ENCODE measurements around the gene UBE2I. TPM values are rescaled to one million over a fixed set of nuclear protein-coding genes. Genes with fewer than 3 reads are reported as not detected.

The UBE2I gene
- total RNA-seq, 1 experiment from 2014 or later: 271 TPM

DNA sequence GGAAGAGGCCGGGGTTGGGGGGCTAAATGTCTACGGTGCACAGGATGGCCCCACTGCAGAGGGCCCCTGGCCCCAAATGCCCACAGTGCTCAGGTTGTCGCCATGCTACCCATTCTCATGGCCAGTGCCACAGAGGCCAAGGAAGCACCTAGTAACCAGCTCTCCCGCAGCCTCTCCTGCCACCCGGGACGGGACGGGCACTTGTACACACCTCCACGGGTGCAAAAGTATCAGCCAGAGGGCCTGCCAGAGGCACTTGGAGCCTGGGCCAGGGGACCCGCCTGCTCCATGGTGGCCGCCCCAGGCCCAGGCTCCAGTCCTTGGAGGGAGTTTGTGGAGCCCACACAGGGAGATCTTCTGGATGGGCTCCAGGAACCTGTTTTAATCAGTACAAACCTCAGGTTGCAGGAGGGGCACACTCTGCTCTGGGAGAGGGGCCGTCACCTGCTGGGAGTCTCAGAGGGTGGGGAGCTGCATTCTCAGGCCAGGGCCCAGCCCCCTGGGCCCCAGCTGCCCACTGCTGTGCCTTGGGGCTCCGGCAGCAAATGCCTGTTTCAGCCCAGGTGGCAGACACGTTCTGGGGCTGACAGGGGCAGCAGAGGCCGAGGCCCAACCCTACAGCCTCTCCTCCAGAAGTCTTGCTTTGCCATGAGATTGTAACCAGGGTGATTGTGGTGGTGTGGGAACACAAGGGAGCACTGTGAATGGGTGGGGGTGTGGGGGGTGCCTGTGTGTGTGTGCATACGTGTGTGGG, 45.7 kb upstream of the UBE2I start:
- Histone ChIP-seq H3K36me3 (ENCODE audit: low read depth) (no peaks in the 10 kb centered on the region), H4K20me1 (ENCODE audit: insufficient read depth) (no peaks in the 10 kb centered on the region), H3K27me3 (ENCODE audit: insufficient read depth, low read depth) (peaks cover 73% of the 10 kb centered on the region), H3K9me2 (ENCODE audit: insufficient read depth) (no peaks in the 10 kb centered on the region), H3K4me1 (replicated peaks; ENCODE audit: insufficient read depth) (no peaks in the 10 kb centered on the region; the same call in 1 of the 2 replicates), H3K9me3 (ENCODE audit: insufficient read depth, low read depth) (no peaks in the 10 kb centered on the region), H2AFZ (no peak overlapping the region), H3K27ac (no peak overlapping the region), H3K4me2 (no peak overlapping the region), H3F3A (ENCODE audit: insufficient read depth, low read depth) (0 out of 2 replicates have a peak, but pooled peaks cover 5% of the 10 kb centered on the region), H3K4me3 (no peak overlapping the region), H3K79me2 (ENCODE audit: low read depth) (no peaks in the 10 kb centered on the region)
- ChIA-PET POLR2A (ENCODE audit: unreplicated experiment) (no interaction called here), CTCF (no interaction called here)
- intact Hi-C loops (cut with micrococcal nuclease; ENCODE audit: unreplicated experiment): no loop called here
- no peak for DNase-seq
- TF ChIP-seq, protein P1, sequence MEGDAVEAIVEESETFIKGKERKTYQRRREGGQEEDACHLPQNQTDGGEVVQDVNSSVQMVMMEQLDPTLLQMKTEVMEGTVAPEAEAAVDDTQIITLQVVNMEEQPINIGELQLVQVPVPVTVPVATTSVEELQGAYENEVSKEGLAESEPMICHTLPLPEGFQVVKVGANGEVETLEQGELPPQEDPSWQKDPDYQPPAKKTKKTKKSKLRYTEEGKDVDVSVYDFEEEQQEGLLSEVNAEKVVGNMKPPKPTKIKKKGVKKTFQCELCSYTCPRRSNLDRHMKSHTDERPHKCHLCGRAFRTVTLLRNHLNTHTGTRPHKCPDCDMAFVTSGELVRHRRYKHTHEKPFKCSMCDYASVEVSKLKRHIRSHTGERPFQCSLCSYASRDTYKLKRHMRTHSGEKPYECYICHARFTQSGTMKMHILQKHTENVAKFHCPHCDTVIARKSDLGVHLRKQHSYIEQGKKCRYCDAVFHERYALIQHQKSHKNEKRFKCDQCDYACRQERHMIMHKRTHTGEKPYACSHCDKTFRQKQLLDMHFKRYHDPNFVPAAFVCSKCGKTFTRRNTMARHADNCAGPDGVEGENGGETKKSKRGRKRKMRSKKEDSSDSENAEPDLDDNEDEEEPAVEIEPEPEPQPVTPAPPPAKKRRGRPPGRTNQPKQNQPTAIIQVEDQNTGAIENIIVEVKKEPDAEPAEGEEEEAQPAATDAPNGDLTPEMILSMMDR (conservative IDR thresholded peaks at IDR 0.05): no peak
- no peak for TF ChIP-seq EZH2 (IDR thresholded peaks at IDR 0.05; ENCODE audit: low read depth)
- no TSS peak for BruUV-seq (replicated peaks)

DNA sequence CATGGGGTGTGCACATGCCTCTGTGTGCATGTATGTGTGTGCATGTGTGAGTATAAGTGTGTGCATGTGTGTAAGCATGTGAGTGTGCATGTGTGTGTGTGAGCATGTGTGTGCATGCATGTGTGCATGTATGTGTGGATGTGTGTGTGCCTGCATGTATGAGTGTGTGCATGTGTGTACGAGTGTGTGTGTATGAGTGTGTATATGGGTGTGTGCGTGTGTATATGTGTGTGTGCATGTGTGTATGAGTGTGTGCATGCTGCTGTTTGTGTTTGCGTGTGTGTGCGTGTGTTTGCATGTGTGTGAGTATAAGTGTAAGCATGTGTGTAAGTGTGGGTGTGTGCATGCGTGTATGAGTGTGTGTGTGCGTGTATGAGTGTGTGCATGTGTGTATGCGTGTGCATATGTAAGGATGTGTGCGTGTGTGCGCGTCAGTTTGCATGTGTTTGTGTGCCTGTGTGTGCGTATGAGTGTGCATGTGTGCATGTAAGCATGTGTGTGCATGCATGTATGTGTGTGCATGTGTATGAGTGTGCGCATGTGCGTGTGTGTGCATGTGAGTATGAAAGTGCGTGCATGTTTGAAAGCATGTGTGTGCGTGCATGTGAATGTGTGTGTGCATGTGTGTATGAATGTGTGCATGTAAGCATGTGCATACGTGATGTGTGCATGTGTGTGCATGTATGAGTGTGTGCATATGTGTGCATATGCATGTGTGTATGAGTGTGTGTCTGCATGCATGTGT, 44.9 kb upstream of the UBE2I start:
- H3K79me2 ChIP-seq (ENCODE audit: low read depth): no peaks in the 10 kb centered on the region
- H3K4me3 ChIP-seq: no peak overlapping the region
- no peak overlapping the region for H3K4me2 ChIP-seq
- ChIA-PET POLR2A (ENCODE audit: unreplicated experiment) (no interaction called here), CTCF (no interaction called here)
- no peak for DNase-seq
- no peak overlapping the region for H3K27ac ChIP-seq
- no peaks in the 10 kb centered on the region for H3K9me2 ChIP-seq (ENCODE audit: insufficient read depth)
- no peak overlapping the region for H2AFZ ChIP-seq
- H3K4me1 ChIP-seq (replicated peaks; ENCODE audit: insufficient read depth): no peaks in the 10 kb centered on the region; the same call in 1 of the 2 replicates
- TF ChIP-seq EZH2 (IDR thresholded peaks at IDR 0.05; ENCODE audit: low read depth): no peak
- TF ChIP-seq, protein P1 (conservative IDR thresholded peaks at IDR 0.05): no peak
- BruUV-seq (replicated peaks): no TSS peak
- H3K36me3 ChIP-seq (ENCODE audit: low read depth): no peaks in the 10 kb centered on the region
- intact Hi-C loops (cut with micrococcal nuclease; ENCODE audit: unreplicated experiment): no loop called here
- no peaks in the 10 kb centered on the region for H4K20me1 ChIP-seq (ENCODE audit: insufficient read depth)
- 0 out of 2 replicates have a peak, but pooled peaks cover 5% of the 10 kb centered on the region for H3F3A ChIP-seq (ENCODE audit: insufficient read depth, low read depth)
- peaks cover 66% of the 10 kb centered on the region for H3K27me3 ChIP-seq (ENCODE audit: insufficient read depth, low read depth)
- no peaks in the 10 kb centered on the region for H3K9me3 ChIP-seq (ENCODE audit: insufficient read depth, low read depth)

DNA sequence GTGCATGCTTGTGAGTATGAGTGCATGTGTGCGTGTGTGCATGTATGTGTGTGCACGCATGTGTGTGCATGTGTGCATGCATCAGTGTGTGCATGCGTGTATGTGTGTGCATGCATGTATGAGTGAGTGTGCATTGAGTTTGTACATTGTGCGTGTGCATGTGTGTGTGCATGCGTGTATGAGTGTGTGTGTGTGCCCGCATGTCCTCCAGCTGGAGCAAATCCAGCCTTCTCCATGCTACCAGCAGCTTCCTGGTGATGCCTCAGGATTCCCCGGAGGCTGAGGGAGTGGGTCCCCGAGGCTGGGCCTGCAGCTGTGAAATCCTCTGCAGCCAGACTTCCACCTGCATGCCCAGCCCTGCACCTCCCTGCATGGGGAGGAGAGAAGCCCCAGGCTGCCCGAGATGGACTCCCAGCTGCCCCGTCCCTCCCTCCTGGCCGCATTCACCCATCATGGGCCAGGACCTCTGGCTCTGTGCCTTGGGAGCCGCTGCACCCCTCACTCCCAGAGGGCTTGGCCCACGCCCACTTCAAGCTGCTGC, 44.3 kb upstream of the UBE2I start:
- no peak overlapping the region for H3K27ac ChIP-seq
- H3K9me3 ChIP-seq (ENCODE audit: insufficient read depth, low read depth): no peaks in the 10 kb centered on the region
- H3K79me2 ChIP-seq (ENCODE audit: low read depth): no peaks in the 10 kb centered on the region
- H4K20me1 ChIP-seq (ENCODE audit: insufficient read depth): no peaks in the 10 kb centered on the region
- no peak overlapping the region for H3K4me2 ChIP-seq
- ChIA-PET CTCF (no interaction called here), POLR2A (ENCODE audit: unreplicated experiment) (no interaction called here)
- H3K9me2 ChIP-seq (ENCODE audit: insufficient read depth): no peaks in the 10 kb centered on the region
- TF ChIP-seq, protein P1 (conservative IDR thresholded peaks at IDR 0.05): no peak
- no peak for TF ChIP-seq EZH2 (IDR thresholded peaks at IDR 0.05; ENCODE audit: low read depth)
- intact Hi-C loops (cut with micrococcal nuclease; ENCODE audit: unreplicated experiment): no loop called here
- BruUV-seq (replicated peaks): no TSS peak
- no peaks in the 10 kb centered on the region; the same call in 1 of the 2 replicates for H3K4me1 ChIP-seq (replicated peaks; ENCODE audit: insufficient read depth)
- no peaks in the 10 kb centered on the region for H3K36me3 ChIP-seq (ENCODE audit: low read depth)
- H2AFZ ChIP-seq: no peak overlapping the region
- H3K27me3 ChIP-seq (ENCODE audit: insufficient read depth, low read depth): peaks cover 59% of the 10 kb centered on the region
- H3K4me3 ChIP-seq: no peak overlapping the region
- no peak for DNase-seq
- 0 out of 2 replicates have a peak, but pooled peaks cover 5% of the 10 kb centered on the region for H3F3A ChIP-seq (ENCODE audit: insufficient read depth, low read depth)
